Stomach smooth muscle (tissue), 2 donors: Measurements from ENCODE around the gene RPL3.

Experiments
- H3K27ac ChIP-seq: one replicate; pipeline ENCODE4 v1.7.0; 2013; ENCODE audit warnings: mild to moderate bottlenecking, low read length, inconsistent platforms
- H3K27me3 ChIP-seq, 2 donors: one replicate each; pipeline ENCODE4 v1.7.0; 2013; ENCODE audit warnings: low read length in 2 of 2; ENCODE audit not compliant: insufficient read depth in 2 of 2, control insufficient read depth in 1 of 2
- H3K36me3 ChIP-seq, 2 donors: one replicate each; pipeline ENCODE4 v1.7.0; 2013; ENCODE audit warnings: low read length in 2 of 2; ENCODE audit not compliant: control insufficient read depth in 2 of 2, insufficient read depth in 2 of 2
- H3K4me1 ChIP-seq: one replicate; pipeline ENCODE4 v1.7.0; 2013; ENCODE audit warnings: low read length; ENCODE audit not compliant: control insufficient read depth, insufficient read depth
- H3K4me3 ChIP-seq, 2 donors: one replicate each; pipeline ENCODE4 v1.7.0; 2013; ENCODE audit warnings: low read length in 2 of 2
- H3K9ac ChIP-seq, 2 donors: one replicate each; pipeline ENCODE4 v1.7.0; 2013; ENCODE audit warnings: low read length in 2 of 2, mild to moderate bottlenecking in 1 of 2
- H3K9me3 ChIP-seq, 2 donors: one replicate each; pipeline ENCODE4 v1.7.0; 2013; ENCODE audit warnings: low read length in 2 of 2; ENCODE audit not compliant: control insufficient read depth in 2 of 2
- donor health status: healthy.
- donor health status: Pancreatic carcinoma.

Gene RPL3

GRCh38 chr22:39316440-39317083 is 2.9 kb downstream of the RPL3 start:
- Histone ChIP-seq H3K4me3 (peak overlapping the region; percentile 47 to 55), H3K36me3 (peaks cover 64 to 65% of the 10 kb centered on the region in 2 donors), H3K4me1 (peaks cover 49% of the 10 kb centered on the region), H3K9me3 (no peaks in the 10 kb centered on the region), H3K9ac (peak overlapping the region in 1 of 2 donors; percentile 99), H3K27me3 (no peaks in the 10 kb centered on the region), H3K27ac (peak overlapping the region; percentile 18)

GRCh38 chr22:39315389-39315788 is 4.0 kb downstream of the RPL3 start:
- Histone ChIP-seq H3K4me3 (no peak overlapping the region), H3K9me3 (no peaks in the 10 kb centered on the region), H3K4me1 (peaks cover 49% of the 10 kb centered on the region), H3K36me3 (peaks cover 65 to 66% of the 10 kb centered on the region in 2 donors), H3K27me3 (no peaks in the 10 kb centered on the region), H3K9ac (peak overlapping the region in 1 of 2 donors; percentile 21), H3K27ac (no peak overlapping the region)

- Histone ChIP-seq H3K4me1 (peaks cover 52% of the 10 kb centered on the region), H3K27ac (no peak overlapping the region), H3K9me3 (no peaks in the 10 kb centered on the region), H3K4me3 (peak overlapping the region in 1 of 2 donors; percentile 15), H3K9ac (no peak overlapping the region), H3K36me3 (peaks cover 65 to 66% of the 10 kb centered on the region in 2 donors), H3K27me3 (no peaks in the 10 kb centered on the region)
Measured at GRCh38 chr22:39314251-39314971, 5.0 kb downstream of the RPL3 start.

GRCh38 chr22:39313258-39314001 is 6.0 kb downstream of the RPL3 start:
- Histone ChIP-seq H3K9ac (no peak overlapping the region), H3K4me1 (peaks cover 57% of the 10 kb centered on the region), H3K36me3 (peaks cover 65 to 66% of the 10 kb centered on the region in 2 donors), H3K27ac (no peak overlapping the region), H3K27me3 (no peaks in the 10 kb centered on the region), H3K4me3 (no peak overlapping the region), H3K9me3 (no peaks in the 10 kb centered on the region)

- peaks cover 49% of the 10 kb centered on the region for H3K4me1 ChIP-seq
- peaks cover 58 to 59% of the 10 kb centered on the region in 2 donors for H3K36me3 ChIP-seq
Measured at GRCh38 chr22:39312410-39312809, 7.0 kb downstream of the RPL3 start.

GRCh38 chr22:39311592-39312400 is 7.6 kb downstream of the RPL3 start:
- H3K4me3 ChIP-seq: no peak overlapping the region
- peaks cover 52 to 54% of the 10 kb centered on the region in 2 donors for H3K36me3 ChIP-seq
- no peaks in the 10 kb centered on the region for H3K9me3 ChIP-seq
- no peak overlapping the region for H3K27ac ChIP-seq
- peaks cover 43% of the 10 kb centered on the region for H3K4me1 ChIP-seq
- no peaks in the 10 kb centered on the region for H3K27me3 ChIP-seq
- H3K9ac ChIP-seq: no peak overlapping the region

More at GRCh38 chr22:39312410-39312809, 7.0 kb downstream of the RPL3 start:
- Histone ChIP-seq H3K9me3 (no peaks in the 10 kb centered on the region), H3K4me3 (no peak overlapping the region), H3K27ac (no peak overlapping the region), H3K9ac (no peak overlapping the region), H3K27me3 (no peaks in the 10 kb centered on the region)

GRCh38 chr22:39309881-39310714 is 9.3 kb downstream of the RPL3 start:
- no peaks in the 10 kb centered on the region for H3K27me3 ChIP-seq
- H3K27ac ChIP-seq: no peak overlapping the region
- H3K9me3 ChIP-seq: no peaks in the 10 kb centered on the region
- H3K4me1 ChIP-seq: peaks cover 26% of the 10 kb centered on the region
- peaks cover 36 to 37% of the 10 kb centered on the region in 2 donors for H3K36me3 ChIP-seq
- no peak overlapping the region for H3K9ac ChIP-seq
- no peak overlapping the region for H3K4me3 ChIP-seq

- Histone ChIP-seq H3K9ac (peak overlapping the region in 1 of 2 donors; percentile 13), H3K4me1 (peaks cover 19% of the 10 kb centered on the region), H3K27ac (no peak overlapping the region), H3K36me3 (peaks cover 29 to 30% of the 10 kb centered on the region in 2 donors), H3K27me3 (no peaks in the 10 kb centered on the region), H3K4me3 (no peak overlapping the region), H3K9me3 (no peaks in the 10 kb centered on the region)
Measured at GRCh38 chr22:39309364-39309861, 10.0 kb downstream of the RPL3 start.

GRCh38 chr22:39308614-39309363 is 10.6 kb downstream of the RPL3 start:
- H3K4me1 ChIP-seq: peaks cover 13% of the 10 kb centered on the region
- no peaks in the 10 kb centered on the region for H3K9me3 ChIP-seq
- H3K27ac ChIP-seq: no peak overlapping the region
- peaks cover 23 to 24% of the 10 kb centered on the region in 2 donors for H3K36me3 ChIP-seq
- no peaks in the 10 kb centered on the region for H3K27me3 ChIP-seq
- peak overlapping the region in 1 of 2 donors; percentile 55 for H3K9ac ChIP-seq
- H3K4me3 ChIP-seq: peak overlapping the region; percentile 55 to 71
